AG10803 (cell line): Measurements from ENCODE around the gene HSPB1.

Source experiments
- DNase-seq: peaks from one replicate; pipeline ENCODE4 v3.0.0; 2010; ENCODE audit warnings: low read depth
- H3K4me3 ChIP-seq: 2 replicates; pipeline ENCODE4 v1.5.1; 2011; ENCODE audit warnings: mild to moderate bottlenecking, low read length, control low read depth
- TF ChIP-seq, protein P1 (sequence below): conservative IDR thresholded peaks from 2 replicates; pipeline ENCODE4 v1.5.1; 2011; ENCODE audit warnings: mild to moderate bottlenecking, low read length, control low read depth, inconsistent platforms

The HSPB1 gene

DNA sequence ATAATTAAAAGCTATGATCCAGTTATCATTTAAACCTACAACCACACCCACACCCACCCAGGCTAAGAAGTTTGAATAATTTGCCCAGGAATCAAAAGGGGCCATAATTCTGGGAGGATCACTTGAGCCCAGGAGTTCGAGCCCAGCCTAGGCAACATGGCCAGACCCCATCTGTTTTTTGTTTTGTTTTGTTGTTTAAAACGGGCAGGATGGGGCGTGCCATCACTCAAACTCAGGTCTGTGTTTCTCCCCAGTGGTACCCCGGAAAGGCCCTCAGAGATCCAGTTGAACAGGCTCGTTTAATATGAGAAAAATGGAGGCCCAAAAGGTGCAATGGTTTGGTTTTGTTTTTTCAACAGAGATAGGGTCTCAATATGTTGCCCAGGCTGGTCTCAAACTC is 23.3 kb downstream of the HSPB1 start:
- no peak overlapping the region for H3K4me3 ChIP-seq
- no peak for DNase-seq
- TF ChIP-seq, protein P1, sequence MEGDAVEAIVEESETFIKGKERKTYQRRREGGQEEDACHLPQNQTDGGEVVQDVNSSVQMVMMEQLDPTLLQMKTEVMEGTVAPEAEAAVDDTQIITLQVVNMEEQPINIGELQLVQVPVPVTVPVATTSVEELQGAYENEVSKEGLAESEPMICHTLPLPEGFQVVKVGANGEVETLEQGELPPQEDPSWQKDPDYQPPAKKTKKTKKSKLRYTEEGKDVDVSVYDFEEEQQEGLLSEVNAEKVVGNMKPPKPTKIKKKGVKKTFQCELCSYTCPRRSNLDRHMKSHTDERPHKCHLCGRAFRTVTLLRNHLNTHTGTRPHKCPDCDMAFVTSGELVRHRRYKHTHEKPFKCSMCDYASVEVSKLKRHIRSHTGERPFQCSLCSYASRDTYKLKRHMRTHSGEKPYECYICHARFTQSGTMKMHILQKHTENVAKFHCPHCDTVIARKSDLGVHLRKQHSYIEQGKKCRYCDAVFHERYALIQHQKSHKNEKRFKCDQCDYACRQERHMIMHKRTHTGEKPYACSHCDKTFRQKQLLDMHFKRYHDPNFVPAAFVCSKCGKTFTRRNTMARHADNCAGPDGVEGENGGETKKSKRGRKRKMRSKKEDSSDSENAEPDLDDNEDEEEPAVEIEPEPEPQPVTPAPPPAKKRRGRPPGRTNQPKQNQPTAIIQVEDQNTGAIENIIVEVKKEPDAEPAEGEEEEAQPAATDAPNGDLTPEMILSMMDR: no peak

DNA sequence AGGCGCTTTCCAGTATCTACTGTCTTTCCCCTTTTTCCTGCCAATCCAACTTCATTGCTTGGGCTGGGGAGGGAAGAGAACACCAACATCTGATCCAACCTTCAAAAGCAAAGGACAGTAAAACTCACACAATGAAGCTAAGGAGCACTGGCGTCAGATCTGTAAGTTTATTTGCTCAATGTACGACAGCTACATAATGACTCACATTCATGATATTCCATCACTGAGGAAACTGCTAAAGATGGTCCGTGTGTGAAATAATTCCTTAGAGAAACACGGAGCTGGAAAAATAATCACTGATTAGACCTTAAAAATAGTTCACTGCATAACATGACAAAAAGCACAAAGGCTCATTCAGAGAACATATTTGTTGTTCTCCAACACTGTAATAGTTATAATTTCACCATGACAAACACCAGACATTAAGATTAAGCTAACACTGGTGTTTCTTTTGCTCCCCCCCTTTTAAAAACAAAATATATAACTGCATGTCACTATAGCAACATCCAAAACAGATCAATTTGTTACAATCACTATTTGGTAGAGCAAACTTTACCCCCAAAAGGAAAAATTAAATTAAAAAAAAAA is 24.3 kb downstream of the HSPB1 start:
- no peak overlapping the region for H3K4me3 ChIP-seq
- TF ChIP-seq, protein P1: no peak
- DNase-seq: no peak

DNA sequence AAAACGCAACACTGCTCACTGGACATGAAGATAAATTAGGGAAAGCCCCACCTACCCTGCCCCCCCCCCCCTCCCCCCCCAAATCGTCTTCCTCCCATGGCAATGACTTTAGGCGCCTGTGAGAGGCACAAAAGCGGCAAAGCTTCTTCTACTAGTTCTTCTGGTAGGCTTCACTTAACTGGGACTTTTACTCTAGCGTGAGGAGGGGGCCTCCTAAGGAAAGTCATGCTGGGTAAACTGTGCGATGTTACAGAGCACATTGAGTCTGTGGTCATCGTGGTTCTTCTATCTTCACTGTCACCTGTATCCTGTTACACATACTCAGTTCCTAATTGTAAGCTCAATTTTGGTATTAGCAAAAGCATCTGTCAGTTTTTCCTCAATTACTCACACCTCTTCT is 25.1 kb downstream of the HSPB1 start:
- H3K4me3 ChIP-seq: no peak overlapping the region
- DNase-seq: no peak
- TF ChIP-seq, protein P1: no peak

DNA sequence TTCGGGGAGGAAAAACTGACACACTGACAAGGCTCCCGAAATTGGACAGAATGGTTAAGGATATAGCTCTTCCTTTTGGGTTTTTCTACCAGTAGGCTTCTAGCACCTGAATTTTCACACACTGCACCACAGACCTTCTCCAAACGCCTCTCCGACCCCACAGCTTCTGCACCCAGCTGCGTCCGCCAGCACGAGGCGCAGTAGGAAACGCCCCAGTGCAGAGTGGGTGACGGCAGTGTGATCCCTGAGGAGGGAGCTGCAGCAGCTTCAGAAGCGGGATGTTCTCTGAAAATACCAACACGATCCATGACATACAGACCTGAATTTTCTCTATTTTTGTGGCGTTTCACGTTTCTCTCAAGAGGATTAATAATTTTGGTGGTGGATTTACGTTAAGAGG is 25.9 kb downstream of the HSPB1 start:
- TF ChIP-seq, protein P1: no peak
- no peak overlapping the region for H3K4me3 ChIP-seq
- no peak for DNase-seq

DNA sequence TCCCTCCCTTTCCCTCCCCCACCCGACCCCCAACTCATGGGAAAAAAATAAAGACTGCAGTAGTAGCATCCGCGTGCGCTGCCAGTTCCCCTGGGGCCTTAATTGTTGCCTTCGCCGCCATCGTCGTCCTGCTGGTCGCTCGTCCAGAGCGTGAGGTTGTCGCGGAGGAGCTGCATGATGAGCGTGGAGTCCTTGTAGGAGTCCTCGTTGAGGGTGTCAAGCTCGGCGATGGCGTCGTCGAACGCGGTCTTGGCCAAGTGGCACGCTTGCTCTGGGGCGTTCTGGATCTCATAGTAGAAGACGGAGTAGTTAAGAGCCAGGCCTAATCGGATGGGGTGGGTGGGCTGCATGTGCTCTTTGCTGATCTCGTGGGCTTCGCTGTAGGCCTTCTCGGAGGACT is 27.0 kb downstream of the HSPB1 start:
- H3K4me3 ChIP-seq: no peak overlapping the region
- TF ChIP-seq, protein P1: no peak
- DNase-seq: no peak

DNA sequence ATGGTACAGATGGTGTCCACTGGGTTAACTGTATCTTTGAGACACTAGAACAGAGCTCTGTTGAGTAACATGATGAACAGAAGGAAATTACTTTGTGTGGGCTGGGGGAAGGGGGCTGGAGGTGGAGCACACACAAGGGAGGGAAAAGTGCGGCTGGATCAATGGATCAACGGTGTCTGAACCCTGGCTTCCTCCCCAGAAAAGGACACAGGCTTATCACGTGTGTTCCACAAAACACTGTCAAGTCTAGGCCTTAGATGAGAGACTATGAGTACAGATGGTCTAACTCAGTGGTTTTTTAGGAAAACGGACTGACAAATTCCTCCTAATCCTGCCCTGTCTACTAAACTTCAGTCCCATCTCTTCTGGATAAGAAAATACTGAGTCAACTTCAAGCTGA is 27.8 kb downstream of the HSPB1 start:
- no peak overlapping the region for H3K4me3 ChIP-seq
- DNase-seq: no peak
- TF ChIP-seq, protein P1: no peak

DNA sequence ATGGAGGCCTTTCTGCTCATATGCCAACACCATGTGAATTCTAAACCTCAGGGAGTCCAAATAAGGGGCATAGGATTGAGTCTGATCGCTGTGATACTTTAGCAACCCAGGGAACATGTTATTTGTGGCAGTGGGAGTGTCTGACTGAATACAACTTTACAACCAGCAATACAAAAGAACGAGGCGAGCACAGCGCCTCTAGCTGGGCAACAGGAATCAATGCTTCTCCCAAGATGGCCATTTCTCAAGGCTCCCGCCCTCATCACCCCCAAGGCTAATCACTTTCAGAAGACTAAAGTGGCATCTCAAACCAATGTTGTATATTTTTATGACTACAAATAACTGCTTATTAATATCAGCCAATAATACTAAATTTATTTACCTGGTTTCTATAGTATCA is 28.2 kb downstream of the HSPB1 start:
- no peak overlapping the region for H3K4me3 ChIP-seq
- DNase-seq: no peak
- TF ChIP-seq, protein P1: no peak
